ENCODE results near the gene ACSF3.

The ACSF3 gene

GRCh38 chr16:89132194-89133005, 38.7 kb downstream of the ACSF3 start:
- no peak for DNase-seq

- no peak for DNase-seq
Measured at GRCh38 chr16:89133457-89134127, 39.9 kb downstream of the ACSF3 start.

GRCh38 chr16:89134269-89134668, 40.6 kb downstream of the ACSF3 start:
- DNase-seq: no peak

GRCh38 chr16:89135166-89135565, 41.5 kb downstream of the ACSF3 start:
- no peak for DNase-seq

- no peak for DNase-seq
Measured at GRCh38 chr16:89135971-89136765, 42.5 kb downstream of the ACSF3 start.

- DNase-seq: no peak
Measured at GRCh38 chr16:89136931-89137330, 43.3 kb downstream of the ACSF3 start.

GRCh38 chr16:89137666-89138512, 44.2 kb downstream of the ACSF3 start:
- DNase-seq: no peak

- DNase-seq: no peak
Measured at GRCh38 chr16:89138513-89138795, 44.8 kb downstream of the ACSF3 start.

GRCh38 chr16:89138843-89139520, 45.3 kb downstream of the ACSF3 start:
- no peak for DNase-seq

- no peak for DNase-seq
Measured at GRCh38 chr16:89139907-89140361, 46.3 kb downstream of the ACSF3 start.

- no peak for DNase-seq
Measured at GRCh38 chr16:89140401-89140800, 46.7 kb downstream of the ACSF3 start.

- DNase-seq: no peak
Measured at GRCh38 chr16:89140981-89141883, 47.6 kb downstream of the ACSF3 start.

GRCh38 chr16:89141884-89142267, 48.2 kb downstream of the ACSF3 start:
- DNase-seq: no peak

- no peak for DNase-seq
Measured at GRCh38 chr16:89142474-89143195, 49.0 kb downstream of the ACSF3 start.

GRCh38 chr16:89143201-89143741, 49.6 kb downstream of the ACSF3 start:
- no peak for DNase-seq

GRCh38 chr16:89143911-89144675, 50.4 kb downstream of the ACSF3 start:
- DNase-seq: no peak

GRCh38 chr16:89144681-89145080, 51.0 kb downstream of the ACSF3 start:
- no peak for DNase-seq

GRCh38 chr16:89145406-89146161, 51.9 kb downstream of the ACSF3 start:
- no peak for DNase-seq

Measured in DMS53 (cell line).